Measurements from ENCODE around the gene PRKCE. TPM values are rescaled to one million over a fixed set of nuclear protein-coding genes. Genes with fewer than 3 reads are reported as not detected.

The PRKCE gene
- total and polyA plus RNA-seq, 7 donors, result 3.0 to 22.8 (median 16.1) TPM

DNA sequence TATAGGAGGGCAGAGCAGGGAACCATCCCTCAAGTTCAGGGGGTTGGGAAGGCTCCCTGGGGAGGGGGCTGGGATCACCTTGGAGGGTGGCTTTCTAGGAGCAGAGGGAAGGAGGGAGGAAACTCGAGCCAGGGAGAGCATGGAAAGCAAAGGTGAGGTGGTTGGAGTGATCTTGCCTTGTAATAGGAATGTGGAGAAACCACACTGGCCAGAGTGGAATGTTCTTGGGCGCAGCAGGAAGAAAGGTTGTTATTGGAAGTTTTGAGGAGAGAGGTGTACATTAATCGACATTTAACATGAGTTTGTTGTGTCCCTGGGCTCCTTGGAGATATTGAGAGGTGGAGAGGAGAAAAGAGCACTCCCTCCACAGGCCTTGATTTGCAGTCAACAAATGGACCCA lies 272.2 kb downstream of the PRKCE start:
- Histone ChIP-seq H3K9me3 (no peaks in the 10 kb centered on the region), H3K27ac (no peak overlapping the region), H3K4me3 (no peak overlapping the region), H3K4me1 (peaks cover 6% of the 10 kb centered on the region), H3K27me3 (ENCODE audit: insufficient read depth in 3 of 3, low read length in 2 of 3) (no peaks in the 10 kb centered on the region), H3K36me3 (ENCODE audit: insufficient read depth in 1 of 2, low read depth in 1 of 2) (no peaks in the 10 kb centered on the region)
- ATAC-seq (no peak), DNase-seq (no peak)
- 95 to 97% (median 96%) methylated on average over 3 of the region's 3 CpGs for WGBS, 3 donors
- TF ChIP-seq CTCF (IDR thresholded peaks at IDR 0.05), result no peak
- intact Hi-C loops (cut with DNase I), result no loop called here

DNA sequence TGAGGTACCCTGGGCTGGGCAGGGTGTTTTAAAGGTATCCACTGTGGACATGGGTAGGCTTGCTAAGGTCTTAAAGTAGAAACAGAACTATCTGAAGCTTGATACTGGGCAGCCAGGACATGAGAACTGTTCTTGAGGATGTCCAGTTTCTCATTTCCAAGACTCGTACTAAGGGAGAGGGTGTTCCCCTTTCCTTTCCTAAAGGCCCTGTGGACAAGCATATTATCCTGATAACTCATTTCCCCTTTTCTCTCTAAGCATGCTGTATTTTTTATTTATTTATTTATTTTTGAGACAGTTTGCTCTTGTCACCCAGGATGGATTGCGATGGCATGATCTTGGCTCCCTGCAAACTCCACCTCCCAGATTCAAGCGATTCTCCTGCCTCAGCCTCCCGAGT lies 273.6 kb downstream of the PRKCE start:
- no peak overlapping the region for H3K4me3 ChIP-seq
- intact Hi-C loops (cut with DNase I), result no loop called here
- no peaks in the 10 kb centered on the region for H3K36me3 ChIP-seq (ENCODE audit: insufficient read depth in 1 of 2, low read depth in 1 of 2)
- no peaks in the 10 kb centered on the region for H3K9me3 ChIP-seq
- H3K27me3 ChIP-seq (ENCODE audit: insufficient read depth in 3 of 3, low read length in 2 of 3), result no peaks in the 10 kb centered on the region
- DNase-seq, result no peak
- 93 to 96% (median 93%) methylated on average over 4 of the region's 4 CpGs for WGBS, 3 donors
- no peak overlapping the region for H3K27ac ChIP-seq
- ATAC-seq, result no peak
- peaks cover 4% of the 10 kb centered on the region for H3K4me1 ChIP-seq
- no peak for TF ChIP-seq CTCF (IDR thresholded peaks at IDR 0.05)

DNA sequence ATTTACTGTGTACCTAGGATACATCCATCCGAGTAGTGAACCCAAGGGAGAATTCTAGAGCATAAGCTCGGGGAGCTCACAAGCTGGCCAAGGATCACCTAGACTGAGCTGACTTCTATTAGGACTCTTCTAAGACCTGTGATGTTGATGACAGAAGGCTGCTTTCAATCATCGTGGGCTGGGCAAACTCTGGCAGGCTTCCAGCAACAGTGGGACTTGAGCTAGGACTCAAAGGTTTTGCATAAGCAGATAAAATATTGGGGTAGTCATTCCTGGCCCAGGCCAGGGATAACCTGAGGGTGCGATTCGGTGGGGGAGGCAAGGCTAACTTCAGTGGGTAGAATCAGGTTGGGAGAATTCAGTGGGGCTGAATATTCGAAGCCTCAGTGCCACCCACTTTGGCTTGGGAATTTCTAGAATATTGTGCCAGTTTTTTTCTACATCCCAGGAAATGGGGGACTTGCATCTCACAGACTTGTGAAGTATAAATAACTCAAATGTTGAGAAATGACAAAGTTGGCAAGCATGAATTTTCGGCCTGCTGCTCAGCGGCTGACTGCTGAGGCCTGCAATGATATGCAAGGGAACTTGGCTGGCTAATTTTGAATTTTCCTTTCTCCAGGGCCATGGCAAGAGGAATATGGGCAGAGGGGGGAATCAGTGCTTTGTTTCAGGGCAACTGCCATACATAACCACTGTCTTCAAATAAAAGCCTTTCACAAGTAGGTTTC lies 274.3 kb downstream of the PRKCE start:
- no peaks in the 10 kb centered on the region for H3K36me3 ChIP-seq (ENCODE audit: insufficient read depth in 1 of 2, low read depth in 1 of 2)
- 79 to 89% (median 89%) methylated on average over 8 of the region's 8 CpGs for WGBS, 3 donors
- no peak for TF ChIP-seq CTCF (IDR thresholded peaks at IDR 0.05)
- DNase-seq (no peak), ATAC-seq (no peak)
- H3K4me3 ChIP-seq, result no peak overlapping the region
- no peaks in the 10 kb centered on the region for H3K9me3 ChIP-seq
- no peak overlapping the region for H3K27ac ChIP-seq
- peaks cover 8% of the 10 kb centered on the region for H3K4me1 ChIP-seq
- intact Hi-C loops (cut with DNase I), result no loop called here
- no peaks in the 10 kb centered on the region for H3K27me3 ChIP-seq (ENCODE audit: insufficient read depth in 3 of 3, low read length in 2 of 3)

- H3K9me3 ChIP-seq, result no peaks in the 10 kb centered on the region
- intact Hi-C loops (cut with DNase I), result no loop called here
- ATAC-seq (peak; percentile 45 to 74 (median 64)), DNase-seq (no peak)
- peaks cover 11% of the 10 kb centered on the region for H3K4me1 ChIP-seq
- no peak overlapping the region for H3K4me3 ChIP-seq
- no peaks in the 10 kb centered on the region for H3K36me3 ChIP-seq (ENCODE audit: insufficient read depth in 1 of 2, low read depth in 1 of 2)
- WGBS, 3 donors, result 42 to 65% (median 59%) methylated on average over 10 of the region's 10 CpGs
- H3K27me3 ChIP-seq (ENCODE audit: insufficient read depth in 3 of 3, low read length in 2 of 3), result no peaks in the 10 kb centered on the region
- no peak for TF ChIP-seq CTCF (IDR thresholded peaks at IDR 0.05)
- no peak overlapping the region for H3K27ac ChIP-seq
Measured at GRCh38 chr2:45928946-45929345, 277.5 kb downstream of the PRKCE start.

Measured in psoas muscle (tissue), 8 donors.